Activated CD8-positive, alpha-beta memory T cell treated with anti-CD3 and anti-CD28 coated beads, Interleukin-2, amount 10 ng/mL, durations not matched to agents 7 days and 5 days (primary cell): Measurements from ENCODE around the gene PCDHA3. TPM values are rescaled to one million over a fixed set of nuclear protein-coding genes. Genes with fewer than 3 reads are reported as not detected.
"Not testable (repeated sequence)": the region's sequence is repeated elsewhere in the genome, so short reads cannot be mapped to it uniquely, and the experiment has no call there.

Experiments
- ATAC-seq: fragments of 150-1000 bp; cut with Tn5 transposase; one replicate; pipeline ENCODE4 v1.10.0; 2021; ENCODE audit warnings: moderate library complexity
- CTCF ChIA-PET: fragments of 350-600 bp; sonication (Branson Sonifier 250); formaldehyde crosslinking; loops from one replicate; lab custom pipeline; 2021; ENCODE audit warnings: antibody characterized with exemption; lab: Charles Lee
- DNase-seq: peaks from one replicate; pipeline ENCODE4 v3.0.0-alpha.2; 2020
- H3K27ac Mint-ChIP-seq: one replicate; pipeline ENCODE4 v1.8.0; 2021; ENCODE audit warnings: mild to moderate bottlenecking, mixed read lengths
- H3K27me3 Mint-ChIP-seq: one replicate; pipeline ENCODE4 v1.8.0; 2021; ENCODE audit warnings: mixed read lengths
- H3K36me3 Mint-ChIP-seq: one replicate; pipeline ENCODE4 v1.8.0; 2021; ENCODE audit warnings: mild to moderate bottlenecking, mixed read lengths
- H3K4me1 Mint-ChIP-seq: one replicate; pipeline ENCODE4 v1.8.0; 2021; ENCODE audit warnings: mixed read lengths
- H3K4me3 Mint-ChIP-seq: one replicate; pipeline ENCODE4 v1.8.0; 2021; ENCODE audit warnings: mild to moderate bottlenecking, moderate library complexity, mixed read lengths
- H3K9me3 Mint-ChIP-seq: one replicate; pipeline ENCODE4 v1.8.0; 2022; ENCODE audit warnings: low read depth, mixed read lengths
- total RNA-seq, 2 experiments: library from RNA; stranded (reverse); gene quantifications; one replicate each; pipeline ENCODE4 v1.2.3, GENCODE V29; 2021

PCDHA3 gene
- total RNA-seq, 2 experiments from 2014 or later = not detected

- H3K36me3 Mint-ChIP-seq = no peaks in the 10 kb centered on the region
- H3K4me1 Mint-ChIP-seq = no peaks in the 10 kb centered on the region
- CTCF ChIA-PET = no interaction called here
- peaks cover 11% of the 10 kb centered on the region for H3K9me3 Mint-ChIP-seq
- DNase-seq (no peak), ATAC-seq (no peak)
- no peak overlapping the region for H3K4me3 Mint-ChIP-seq
- no peaks in the 10 kb centered on the region for H3K27me3 Mint-ChIP-seq
- no peak overlapping the region for H3K27ac Mint-ChIP-seq
Observed at GRCh38 chr5:140796718-140797095, 4.2 kb upstream of the PCDHA3 start.

GRCh38 chr5:140801494-140801841 is 611 bp downstream of the PCDHA3 start:
- no peak for DNase-seq
- no peak overlapping the region for H3K4me3 Mint-ChIP-seq
- no peak for ATAC-seq
- peaks cover 3% of the 10 kb centered on the region for H3K36me3 Mint-ChIP-seq
- H3K27me3 Mint-ChIP-seq = no peaks in the 10 kb centered on the region
- CTCF ChIA-PET = no interaction called here
- H3K9me3 Mint-ChIP-seq = peaks cover 14% of the 10 kb centered on the region
- no peaks in the 10 kb centered on the region for H3K4me1 Mint-ChIP-seq
- no peak overlapping the region for H3K27ac Mint-ChIP-seq

DNA sequence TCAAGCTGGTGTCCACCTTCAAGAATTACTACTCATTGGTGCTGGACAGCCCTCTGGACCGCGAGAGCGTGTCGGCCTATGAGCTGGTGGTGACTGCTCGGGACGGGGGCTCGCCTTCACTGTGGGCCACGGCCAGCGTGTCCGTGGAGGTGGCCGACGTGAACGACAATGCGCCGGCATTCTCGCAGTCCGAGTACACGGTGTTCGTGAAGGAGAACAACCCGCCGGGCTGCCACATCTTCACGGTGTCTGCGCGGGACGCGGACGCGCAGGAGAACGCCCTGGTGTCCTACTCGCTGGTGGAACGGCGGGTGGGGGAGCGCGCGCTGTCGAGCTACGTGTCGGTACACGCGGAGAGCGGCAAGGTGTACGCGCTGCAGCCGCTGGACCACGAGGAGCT is 1.5 kb downstream of the PCDHA3 start:
- ATAC-seq, H3K36me3 Mint-ChIP-seq, H3K4me1 Mint-ChIP-seq, H3K4me3 Mint-ChIP-seq, DNase-seq, CTCF ChIA-PET, H3K27me3 Mint-ChIP-seq: not testable (repeated sequence)
- H3K27ac Mint-ChIP-seq = peak overlapping the region; percentile 36
- peaks cover 18% of the 10 kb centered on the region for H3K9me3 Mint-ChIP-seq

- DNase-seq (no peak), ATAC-seq (no peak)
- peaks cover 3% of the 10 kb centered on the region for H3K36me3 Mint-ChIP-seq
- CTCF ChIA-PET = no interaction called here
- no peak overlapping the region for H3K4me3 Mint-ChIP-seq
- no peaks in the 10 kb centered on the region for H3K4me1 Mint-ChIP-seq
- no peaks in the 10 kb centered on the region for H3K27me3 Mint-ChIP-seq
- H3K27ac Mint-ChIP-seq = no peak overlapping the region
- H3K9me3 Mint-ChIP-seq = peaks cover 18% of the 10 kb centered on the region
Observed at GRCh38 chr5:140802781-140803271, 2.0 kb downstream of the PCDHA3 start.

- no peak within 1 kb of the TSS for H3K4me3 Mint-ChIP-seq
- H3K27ac Mint-ChIP-seq = no peak within 1 kb of the TSS
Observed at GRCh38 chr5:140806834-140807775, 6.2 kb downstream of the PCDHA3 start, which contains the start of gene PCDHA4. TSS of gene PCDHA4 (plus strand) at chr5:140807068.

DNA sequence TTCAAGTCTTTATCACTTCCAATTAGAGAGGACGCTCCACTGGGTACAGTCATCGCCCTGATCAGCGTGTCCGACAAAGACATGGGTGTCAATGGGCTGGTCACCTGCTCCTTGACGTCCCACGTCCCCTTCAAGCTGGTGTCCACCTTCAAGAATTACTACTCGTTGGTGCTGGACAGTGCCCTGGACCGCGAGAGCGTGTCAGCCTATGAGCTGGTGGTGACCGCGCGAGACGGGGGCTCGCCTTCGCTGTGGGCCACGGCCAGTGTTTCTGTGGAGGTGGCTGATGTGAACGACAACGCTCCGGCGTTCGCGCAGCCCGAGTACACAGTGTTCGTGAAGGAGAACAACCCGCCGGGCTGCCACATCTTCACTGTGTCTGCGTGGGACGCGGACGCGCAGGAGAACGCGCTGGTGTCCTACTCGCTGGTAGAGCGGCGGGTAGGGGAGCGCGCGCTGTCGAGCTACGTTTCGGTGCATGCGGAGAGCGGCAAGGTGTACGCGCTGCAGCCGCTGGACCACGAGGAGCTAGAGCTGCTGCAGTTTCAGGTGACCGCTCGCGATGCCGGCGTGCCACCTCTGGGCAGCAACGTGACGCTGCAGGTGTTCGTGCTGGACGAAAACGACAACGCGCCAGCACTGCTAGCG is 7.5 kb downstream of the PCDHA3 start:
- H3K36me3 Mint-ChIP-seq, ATAC-seq, H3K27me3 Mint-ChIP-seq, H3K4me3 Mint-ChIP-seq, DNase-seq, H3K4me1 Mint-ChIP-seq, H3K27ac Mint-ChIP-seq, CTCF ChIA-PET: not testable (repeated sequence)
- peaks cover 21% of the 10 kb centered on the region for H3K9me3 Mint-ChIP-seq

More at GRCh38 chr5:140806834-140807775, 6.2 kb downstream of the PCDHA3 start, which contains the start of gene PCDHA4:
- DNase-seq = no peak
- Mint-ChIP-seq H3K27me3 (no peaks in the 10 kb centered on the region), H3K4me1 (no peaks in the 10 kb centered on the region), H3K9me3 (peaks cover 19% of the 10 kb centered on the region), H3K36me3 (peaks cover 2% of the 10 kb centered on the region)
- ATAC-seq = no peak
- CTCF ChIA-PET = no interaction called here

GRCh38 chr5:140808889-140809291 is 8.0 kb downstream of the PCDHA3 start:
- Mint-ChIP-seq H3K9me3 (peaks cover 19% of the 10 kb centered on the region), H3K27ac (no peak overlapping the region), H3K27me3 (no peaks in the 10 kb centered on the region), H3K4me3 (no peak overlapping the region), H3K36me3 (peaks cover 2% of the 10 kb centered on the region), H3K4me1 (no peaks in the 10 kb centered on the region)
- DNase-seq = no peak
- no peak for ATAC-seq
- CTCF ChIA-PET = no interaction called here

DNA sequence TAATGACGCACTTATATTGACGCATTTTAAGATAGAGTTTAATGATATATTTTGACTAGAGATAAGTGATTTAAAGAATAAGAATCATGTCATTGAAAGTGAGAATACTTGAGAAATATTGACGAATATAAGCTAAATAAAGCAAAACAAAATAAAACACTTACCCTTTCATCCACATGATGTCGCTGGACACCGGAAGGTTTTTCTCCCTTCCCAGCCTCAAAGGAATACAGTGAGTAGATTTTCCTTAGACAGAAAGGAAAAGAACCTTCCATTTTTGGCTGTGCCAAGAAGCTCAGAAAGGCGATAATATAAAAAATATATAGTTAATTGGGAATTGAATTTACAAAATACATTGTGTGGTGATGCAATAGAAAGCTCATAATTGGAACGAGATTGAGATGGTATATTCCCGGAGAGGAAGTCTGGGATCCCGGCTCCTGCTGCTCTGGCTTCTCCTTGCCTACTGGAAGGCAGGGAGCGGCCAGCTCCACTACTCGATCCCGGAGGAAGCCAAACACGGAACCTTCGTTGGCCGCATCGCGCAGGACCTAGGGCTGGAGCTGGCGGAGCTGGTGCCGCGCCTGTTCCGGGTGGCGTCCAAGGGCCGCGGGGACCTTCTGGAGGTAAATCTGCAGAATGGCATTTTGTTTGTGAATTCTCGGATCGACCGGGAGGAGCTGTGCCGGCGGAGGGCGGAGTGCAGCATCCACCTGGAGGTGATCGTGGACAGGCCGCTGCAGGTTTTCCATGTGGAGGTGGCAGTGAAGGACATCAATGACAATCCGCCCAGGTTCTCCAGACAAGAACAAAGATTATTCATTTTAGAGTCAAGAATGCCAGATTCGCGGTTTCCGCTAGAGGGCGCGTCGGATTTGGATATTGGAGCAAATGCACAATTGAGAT is 20.8 kb downstream of the PCDHA3 start, which contains the start of gene PCDHA5:
TSS of gene PCDHA5 (plus strand) at position 239 of the 906 bp plus-strand sequence.
- no peak within 1 kb of the TSS for H3K4me3 Mint-ChIP-seq
- no peaks in the 10 kb centered on the region for H3K4me1 Mint-ChIP-seq
- ATAC-seq (no peak), DNase-seq (no peak)
- H3K27ac Mint-ChIP-seq = no peak within 1 kb of the TSS
- H3K27me3 Mint-ChIP-seq = peaks cover 2% of the 10 kb centered on the region
- CTCF ChIA-PET = no interaction called here
- H3K9me3 Mint-ChIP-seq = peaks cover 6% of the 10 kb centered on the region
- H3K36me3 Mint-ChIP-seq = peaks cover 1% of the 10 kb centered on the region

- ATAC-seq = no peak
- CTCF ChIA-PET = no interaction called here
- Mint-ChIP-seq H3K27ac (no peak overlapping the region), H3K27me3 (peaks cover 6% of the 10 kb centered on the region), H3K36me3 (peaks cover 3% of the 10 kb centered on the region), H3K9me3 (peaks cover 7% of the 10 kb centered on the region), H3K4me3 (no peak overlapping the region), H3K4me1 (no peaks in the 10 kb centered on the region)
- no peak for DNase-seq
Observed at GRCh38 chr5:140822281-140822629, 21.4 kb downstream of the PCDHA3 start.

DNA sequence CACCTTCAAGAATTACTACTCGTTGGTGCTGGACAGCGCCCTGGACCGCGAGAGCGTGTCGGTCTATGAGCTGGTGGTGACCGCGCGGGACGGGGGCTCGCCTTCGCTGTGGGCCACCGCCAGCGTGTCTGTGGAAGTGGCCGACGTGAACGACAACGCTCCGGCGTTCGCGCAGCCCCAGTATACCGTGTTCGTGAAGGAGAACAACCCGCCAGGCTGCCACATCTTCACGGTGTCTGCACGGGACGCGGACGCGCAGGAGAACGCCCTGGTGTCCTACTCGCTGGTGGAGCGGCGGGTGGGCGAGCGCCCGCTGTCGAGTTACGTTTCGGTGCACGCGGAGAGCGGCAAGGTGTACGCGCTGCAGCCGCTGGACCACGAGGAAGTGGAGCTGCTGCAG is 22.1 kb downstream of the PCDHA3 start:
- CTCF ChIA-PET, H3K9me3 Mint-ChIP-seq, H3K27ac Mint-ChIP-seq, ATAC-seq, H3K36me3 Mint-ChIP-seq, H3K27me3 Mint-ChIP-seq, DNase-seq, H3K4me3 Mint-ChIP-seq, H3K4me1 Mint-ChIP-seq: not testable (repeated sequence)

DNA sequence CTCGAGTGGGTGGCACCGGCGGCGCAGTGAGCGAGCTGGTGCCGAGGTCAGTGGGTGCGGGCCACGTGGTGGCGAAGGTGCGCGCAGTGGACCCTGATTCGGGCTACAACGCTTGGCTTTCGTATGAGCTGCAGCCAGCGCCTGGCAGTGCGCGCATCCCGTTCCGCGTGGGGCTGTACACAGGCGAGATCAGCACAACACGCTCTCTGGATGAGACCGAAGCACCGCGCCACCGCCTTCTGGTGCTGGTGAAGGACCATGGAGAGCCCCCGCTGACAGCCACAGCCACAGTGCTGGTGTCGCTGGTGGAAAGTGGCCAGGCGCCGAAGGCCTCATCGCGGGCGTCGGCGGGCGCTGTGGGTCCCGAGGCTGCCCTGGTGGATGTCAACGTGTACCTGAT is 22.6 kb downstream of the PCDHA3 start:
- H3K4me1 Mint-ChIP-seq = no peaks in the 10 kb centered on the region
- DNase-seq = no peak
- CTCF ChIA-PET = no interaction called here

DNA sequence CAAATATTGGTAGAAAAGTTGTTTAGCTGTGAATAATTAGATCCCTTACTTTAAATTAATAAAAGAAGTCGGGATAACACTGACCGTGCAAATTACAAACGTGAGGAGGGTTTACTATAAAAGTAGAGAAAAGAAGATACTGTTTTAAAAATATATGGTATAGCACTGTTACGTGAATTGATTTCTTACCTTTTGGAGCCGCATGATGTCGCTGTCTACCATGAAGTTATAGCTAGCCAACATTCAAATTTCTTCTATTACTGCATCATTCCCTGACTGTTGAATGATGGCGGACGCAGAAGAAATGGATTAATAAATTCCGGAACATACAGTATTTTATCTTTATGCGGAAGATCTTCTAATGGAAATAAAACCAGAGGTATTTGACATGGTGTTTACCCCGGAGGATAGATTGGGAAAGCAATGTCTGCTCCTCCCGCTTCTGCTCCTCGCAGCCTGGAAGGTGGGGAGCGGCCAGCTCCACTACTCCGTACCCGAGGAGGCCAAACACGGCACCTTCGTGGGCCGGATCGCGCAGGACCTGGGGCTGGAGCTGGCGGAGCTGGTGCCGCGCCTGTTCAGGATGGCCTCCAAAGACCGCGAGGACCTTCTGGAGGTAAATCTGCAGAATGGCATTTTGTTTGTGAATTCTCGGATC is 27.0 kb downstream of the PCDHA3 start, which contains the start of gene PCDHA6:
TSS of gene PCDHA6 (plus strand) at position 257 of the 658 bp plus-strand sequence. CDS start at position 389, 132 bp downstream.
- peaks cover 12% of the 10 kb centered on the region for H3K27me3 Mint-ChIP-seq
- DNase-seq = no peak
- no peak within 1 kb of the TSS for H3K4me3 Mint-ChIP-seq
- peaks cover 2% of the 10 kb centered on the region for H3K36me3 Mint-ChIP-seq
- H3K9me3 Mint-ChIP-seq = peaks cover 12% of the 10 kb centered on the region
- no peak for ATAC-seq
- no peak within 1 kb of the TSS for H3K27ac Mint-ChIP-seq
- CTCF ChIA-PET = no interaction called here
- H3K4me1 Mint-ChIP-seq = no peaks in the 10 kb centered on the region

More for the DNA sequence above, 22.6 kb downstream of the PCDHA3 start:
- peaks cover 10% of the 10 kb centered on the region for H3K27me3 Mint-ChIP-seq
- no peak overlapping the region for H3K27ac Mint-ChIP-seq
- H3K9me3 Mint-ChIP-seq = peaks cover 10% of the 10 kb centered on the region
- no peak overlapping the region for H3K4me3 Mint-ChIP-seq
- H3K36me3 Mint-ChIP-seq = peaks cover 3% of the 10 kb centered on the region
- no peak for ATAC-seq
